HG03039 (cell line): ENCODE results near the gene PLCH2.

Experiments used
- ATAC-seq: cut with Tn5 transposase; IDR thresholded peaks from one replicate; pipeline ENCODE4 v1.9.1; 2021; ENCODE audit warnings: mild to moderate bottlenecking, moderate library complexity; ENCODE audit not compliant: unreplicated experiment

PLCH2 gene

DNA sequence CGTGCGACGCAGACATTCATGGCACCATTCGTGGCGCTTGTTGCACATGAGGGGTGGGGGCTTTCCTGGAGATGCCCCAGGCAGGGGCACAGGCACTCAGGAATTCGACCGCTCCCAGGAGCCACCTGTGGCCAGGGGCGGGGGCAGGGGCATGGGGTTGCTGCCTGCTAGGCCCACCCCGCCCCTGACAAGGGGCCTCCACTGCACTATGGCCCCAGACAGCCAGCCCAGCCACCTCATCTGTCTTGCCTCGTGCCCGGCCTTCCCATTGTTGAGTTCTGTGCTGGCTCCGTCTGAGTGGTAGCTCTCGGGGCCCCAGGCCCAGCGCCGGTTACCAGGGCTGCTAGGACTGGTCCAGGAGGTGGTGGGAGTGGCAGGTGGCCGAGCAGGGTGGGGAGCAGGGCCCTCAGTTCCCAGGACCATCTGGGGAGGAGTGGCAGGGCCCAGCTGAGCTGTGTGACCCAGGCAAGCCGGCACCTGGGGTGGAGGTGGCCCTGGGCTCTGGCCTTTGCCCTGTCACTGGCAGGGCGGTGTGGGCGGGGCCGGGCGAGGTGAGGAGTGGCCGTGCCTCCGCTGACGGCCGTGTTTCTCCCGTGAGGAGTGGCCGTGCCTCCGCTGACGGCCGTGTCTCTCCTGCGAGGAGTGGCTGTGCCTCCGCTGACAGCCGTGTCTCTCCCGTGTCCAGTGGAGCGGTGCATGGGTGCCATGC, 1.9 kb downstream of the PLCH2 start:
- no peak for ATAC-seq

DNA sequence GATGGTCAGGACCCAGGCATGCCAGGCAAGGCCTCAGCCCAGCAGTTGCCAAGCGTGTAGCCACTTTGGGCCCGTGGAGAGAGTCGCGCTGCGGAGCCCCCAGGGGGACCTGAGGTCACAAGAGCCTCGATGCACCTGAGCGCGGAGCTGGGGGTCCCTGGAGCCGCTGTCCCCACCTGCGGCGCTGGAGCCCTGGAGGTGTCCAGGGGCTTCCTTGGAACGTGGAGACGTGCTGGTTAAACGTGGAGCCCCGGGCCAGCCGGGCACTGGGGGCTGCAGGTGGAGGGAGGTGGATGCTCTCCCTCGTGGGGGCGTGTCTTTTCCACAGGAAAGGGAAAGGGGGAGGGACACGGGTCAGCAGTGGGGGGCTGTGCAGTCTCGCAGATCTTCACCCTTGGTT, 3.1 kb downstream of the PLCH2 start:
- ATAC-seq: no peak

DNA sequence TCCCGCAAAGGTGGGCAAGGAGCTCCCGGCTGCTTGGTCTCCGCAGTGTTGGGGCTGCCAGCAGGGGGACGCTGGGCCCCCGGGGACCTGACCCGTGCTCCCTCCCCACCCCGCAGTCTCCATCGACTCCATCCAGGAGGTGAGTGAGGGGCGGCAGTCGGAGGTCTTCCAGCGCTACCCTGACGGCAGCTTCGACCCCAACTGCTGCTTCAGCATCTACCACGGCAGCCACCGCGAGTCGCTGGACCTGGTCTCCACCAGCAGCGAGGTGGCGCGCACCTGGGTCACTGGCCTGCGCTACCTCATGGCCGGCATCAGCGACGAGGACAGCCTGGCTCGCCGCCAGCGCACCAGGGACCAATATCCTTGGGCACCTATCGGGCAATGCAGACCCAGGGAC, 3.5 kb downstream of the PLCH2 start:
- no peak for ATAC-seq

DNA sequence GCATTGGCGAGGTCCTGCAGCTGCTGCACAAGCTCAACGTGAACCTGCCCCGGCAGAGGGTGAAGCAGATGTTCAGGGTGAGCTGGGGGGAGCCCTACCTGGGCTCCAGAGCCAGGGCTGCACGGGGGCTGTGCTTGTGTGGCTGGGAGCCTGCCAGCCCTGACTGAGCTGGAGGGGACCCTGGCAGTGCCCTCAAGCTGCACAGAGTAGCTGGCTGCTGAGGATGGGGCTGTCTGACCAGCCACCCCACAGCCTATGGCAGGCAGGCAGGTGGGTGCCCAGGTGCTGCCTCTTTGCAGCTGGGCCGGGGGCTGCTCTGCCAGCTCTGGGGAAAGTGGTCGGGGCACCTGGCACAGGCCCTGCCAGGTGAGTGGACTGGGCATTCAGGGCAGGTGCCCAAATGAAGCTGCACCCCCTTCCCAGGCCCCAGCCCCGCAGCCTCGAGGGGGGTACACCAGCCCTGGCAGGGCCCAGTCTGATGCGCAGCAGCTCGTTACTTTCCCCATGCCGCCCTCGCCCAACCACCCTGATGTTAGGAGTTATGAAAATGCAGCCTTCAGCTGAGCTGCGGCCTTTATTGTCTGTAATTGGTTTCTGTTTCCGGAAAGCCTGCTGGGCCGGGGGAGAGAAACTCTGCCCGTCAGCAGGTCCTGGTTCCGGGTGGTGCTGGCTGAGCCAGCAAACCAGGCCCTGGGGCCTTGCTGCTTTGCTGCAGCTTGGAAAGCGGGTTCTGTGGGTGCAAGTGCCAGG, 4.3 kb downstream of the PLCH2 start:
- ATAC-seq: no peak

DNA sequence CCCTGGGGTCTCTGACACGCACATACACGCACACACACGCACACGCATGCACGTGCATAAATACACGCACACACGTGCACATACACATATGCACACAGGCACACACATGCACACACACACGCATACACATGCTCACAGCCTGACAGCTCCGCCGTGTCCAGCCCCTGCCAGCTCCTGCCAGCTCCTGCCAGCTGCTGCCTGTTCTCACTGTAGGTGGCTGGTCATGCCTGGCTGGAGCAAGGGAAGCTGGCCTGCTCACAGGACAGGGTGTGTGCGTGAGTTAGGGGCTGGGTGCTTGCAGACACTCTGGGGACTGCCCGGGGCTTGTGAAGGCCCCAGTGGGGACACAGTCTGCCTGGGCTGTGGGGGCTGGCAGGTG, 4.9 kb downstream of the PLCH2 start:
- ATAC-seq: no peak

DNA sequence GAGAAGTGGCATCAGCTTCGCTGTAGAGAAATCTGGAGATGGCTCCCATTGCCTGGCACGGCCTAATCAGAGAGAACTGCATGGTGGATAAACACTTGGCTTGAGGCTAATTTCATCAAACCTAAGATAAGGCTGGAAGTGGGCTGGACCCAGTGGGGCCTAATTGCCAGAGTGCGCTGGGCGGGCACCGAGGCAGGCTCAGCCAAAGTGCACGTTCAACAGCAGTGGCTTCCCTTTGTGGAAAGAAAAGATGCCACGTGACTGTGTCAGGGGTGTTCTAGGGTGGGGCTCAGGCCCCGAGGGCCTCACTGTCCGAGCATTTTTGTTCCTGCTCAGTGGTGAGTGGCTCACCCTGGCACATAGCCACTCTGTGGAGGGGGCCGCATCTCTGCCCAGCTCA, 5.8 kb downstream of the PLCH2 start:
- no peak for ATAC-seq

DNA sequence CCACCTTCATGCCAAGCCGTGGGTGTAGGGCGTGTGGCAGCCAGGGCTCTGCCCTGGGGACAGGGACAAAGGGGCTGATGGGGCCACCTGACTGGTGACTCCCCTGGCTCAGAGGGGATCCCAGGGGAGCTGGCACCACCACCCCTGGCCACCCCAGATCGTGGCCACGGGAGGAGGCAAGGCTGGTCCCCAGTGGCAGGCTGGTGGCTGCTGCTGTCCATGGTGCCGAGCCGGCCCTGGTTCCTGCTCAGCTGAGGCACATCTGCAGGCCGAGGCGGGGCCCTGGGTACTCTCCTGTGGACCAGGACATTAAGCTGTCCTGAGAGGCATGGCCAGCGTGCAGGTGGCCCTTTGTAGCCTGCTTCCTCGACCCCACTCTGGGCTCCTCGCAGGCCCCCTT, 6.5 kb downstream of the PLCH2 start:
- ATAC-seq: no peak

DNA sequence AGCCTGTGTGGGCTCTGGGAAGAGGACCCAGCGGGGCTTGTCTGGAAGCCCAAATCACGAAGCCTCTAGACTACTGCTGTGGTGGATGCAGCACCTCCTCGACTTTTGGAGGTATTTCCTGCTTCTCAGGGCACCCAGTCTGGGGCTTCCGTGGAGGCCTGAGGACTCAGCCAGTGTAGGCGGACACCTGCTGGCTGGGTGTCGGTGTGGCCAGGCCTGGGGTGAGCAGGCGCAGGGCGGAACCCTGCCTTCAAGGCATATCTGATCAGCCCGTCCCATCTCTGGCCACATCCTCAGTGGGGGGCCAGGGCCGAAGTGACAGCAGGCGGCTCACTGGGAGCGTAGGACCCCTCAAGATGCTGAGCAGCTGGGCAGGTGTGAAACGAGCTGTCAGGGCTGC, 6.9 kb downstream of the PLCH2 start:
- no peak for ATAC-seq

DNA sequence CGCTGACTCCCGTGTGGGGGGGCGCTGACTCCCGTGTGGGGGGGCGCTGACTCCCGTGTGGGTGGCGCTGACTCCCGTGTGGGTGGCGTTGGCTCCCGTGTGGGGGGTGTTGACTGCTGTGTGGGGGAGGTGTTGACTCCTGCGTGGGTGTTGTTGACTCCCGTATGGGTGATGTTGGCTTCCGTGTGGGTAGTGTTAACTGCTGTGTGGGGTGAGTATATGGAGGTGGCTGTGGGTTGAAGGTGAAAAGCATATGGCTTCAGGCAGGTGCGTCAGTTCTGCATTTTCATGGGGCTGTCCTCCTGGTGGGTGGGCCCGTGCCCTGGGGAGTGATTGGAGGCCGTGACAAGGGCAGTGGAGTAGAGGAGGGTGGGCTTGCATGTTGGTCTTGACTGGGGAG, 7.9 kb downstream of the PLCH2 start:
- no peak for ATAC-seq

DNA sequence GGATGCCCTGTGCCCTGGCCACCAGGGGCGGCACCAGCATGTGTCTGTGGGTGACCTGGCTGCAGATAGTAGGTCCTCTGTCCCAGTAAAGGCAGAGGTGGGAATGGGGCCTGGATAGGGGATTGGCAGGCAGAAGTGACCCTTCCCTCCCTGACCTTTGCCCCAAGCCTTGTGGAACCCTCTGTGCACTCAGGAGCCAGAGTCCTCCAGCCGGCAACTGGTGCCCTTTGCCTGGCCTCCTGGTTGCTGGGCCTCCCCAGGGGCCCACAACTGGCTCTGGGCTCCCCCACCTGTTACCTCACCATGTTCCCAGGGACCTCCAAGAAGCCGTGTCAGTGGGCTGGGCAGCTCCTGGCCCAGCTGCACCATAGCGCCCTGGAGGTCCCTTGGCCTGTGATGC, 10.0 kb downstream of the PLCH2 start:
- ATAC-seq: no peak

DNA sequence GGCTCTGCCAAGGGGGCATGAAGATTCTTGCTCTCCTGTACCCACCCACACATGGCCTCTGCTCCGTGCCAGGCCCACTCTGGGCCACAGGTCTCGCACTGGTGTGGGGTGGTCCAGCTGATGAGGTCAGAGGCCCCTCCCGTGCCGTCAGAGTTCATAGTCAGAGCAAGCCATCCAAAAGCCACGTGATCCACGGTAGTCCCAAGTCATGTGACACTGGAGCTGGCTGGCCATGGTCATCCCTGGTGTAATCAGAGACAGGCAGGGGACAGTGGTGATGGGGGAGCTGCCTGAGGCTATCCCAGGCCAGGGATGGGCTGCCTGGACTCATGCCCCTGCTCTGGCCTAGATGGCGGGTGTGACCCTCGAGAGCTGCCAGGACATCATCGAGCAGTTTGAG, 10.5 kb downstream of the PLCH2 start:
- ATAC-seq: no peak

DNA sequence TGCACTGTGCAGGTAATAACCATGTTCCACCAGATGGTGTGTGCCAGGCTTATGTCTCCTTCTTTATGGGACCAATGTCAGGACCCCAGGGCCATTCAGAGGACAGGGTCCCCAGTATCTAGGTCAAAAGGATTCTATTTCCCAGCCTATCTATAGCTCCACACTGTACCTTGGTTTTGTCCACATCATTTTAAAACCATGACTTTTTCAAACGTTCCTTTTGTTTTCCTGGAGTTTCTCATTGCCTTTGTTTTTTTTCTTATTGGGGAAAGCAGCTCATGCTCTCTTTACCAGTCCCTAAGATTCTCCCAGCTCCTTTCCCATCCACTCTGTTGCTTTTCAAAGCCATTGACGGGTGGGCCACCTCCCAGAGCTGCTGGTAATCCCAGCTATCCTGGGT, 12.6 kb downstream of the PLCH2 start:
- ATAC-seq: no peak

DNA sequence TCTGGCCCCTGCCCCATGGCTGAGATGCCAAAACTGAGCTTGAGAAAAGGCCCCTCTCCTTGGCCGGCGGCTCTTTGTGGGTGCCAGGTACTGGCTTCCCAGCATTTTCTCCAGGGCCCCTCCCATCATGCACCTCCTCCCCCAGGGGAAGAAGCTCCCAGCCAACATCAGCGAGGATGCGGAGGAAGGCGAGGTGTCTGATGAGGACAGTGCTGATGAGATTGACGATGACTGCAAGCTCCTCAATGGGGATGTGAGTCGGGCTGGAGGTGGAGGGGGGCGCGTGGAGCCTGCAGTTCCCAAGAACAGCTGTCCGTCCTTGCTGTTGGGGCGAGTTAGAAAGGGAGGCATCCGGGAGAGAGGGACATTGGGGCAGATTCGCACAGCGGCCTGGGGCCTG, 13.5 kb downstream of the PLCH2 start:
- ATAC-seq: no peak

DNA sequence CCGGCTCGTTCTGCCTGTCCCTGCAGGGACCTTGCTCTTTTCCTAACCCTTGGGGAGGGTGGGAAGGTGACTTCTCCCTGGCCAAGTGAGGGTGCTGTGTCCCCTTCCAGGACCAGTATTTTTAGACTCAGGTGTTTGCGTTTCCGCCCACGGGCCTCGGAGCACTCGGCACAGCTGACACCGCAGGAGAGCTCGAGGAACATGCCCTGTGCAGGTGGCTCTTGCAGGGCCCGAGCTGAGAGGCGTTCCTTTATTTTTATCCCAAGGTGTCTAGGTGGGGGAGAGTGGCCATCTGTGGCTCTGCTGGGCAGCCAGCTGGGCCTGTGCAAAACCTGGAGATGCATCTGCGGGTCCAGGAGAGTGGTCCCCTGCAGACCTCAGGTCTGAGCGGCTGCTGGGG, 16.0 kb downstream of the PLCH2 start:
- no peak for ATAC-seq

DNA sequence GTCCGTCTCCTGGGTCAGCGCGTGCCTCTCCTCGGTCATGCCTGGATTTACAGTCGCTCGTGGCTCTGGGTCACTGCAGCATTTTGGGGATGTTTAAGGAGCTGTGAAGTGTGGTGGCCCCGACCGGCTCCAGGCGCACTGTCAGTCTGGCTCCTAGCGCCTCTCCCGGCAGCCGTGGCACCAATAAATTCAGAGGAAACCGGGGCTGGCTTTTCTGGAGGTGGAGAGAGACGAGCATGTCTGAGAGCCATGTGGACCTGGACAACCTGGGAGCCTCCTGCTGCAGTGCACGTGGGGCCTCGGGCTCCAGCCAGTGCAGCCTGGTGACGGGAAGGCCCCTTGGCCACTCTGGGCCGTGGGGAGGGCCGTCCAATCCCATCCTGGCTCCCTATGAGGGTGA, 17.1 kb downstream of the PLCH2 start:
- no peak for ATAC-seq

DNA sequence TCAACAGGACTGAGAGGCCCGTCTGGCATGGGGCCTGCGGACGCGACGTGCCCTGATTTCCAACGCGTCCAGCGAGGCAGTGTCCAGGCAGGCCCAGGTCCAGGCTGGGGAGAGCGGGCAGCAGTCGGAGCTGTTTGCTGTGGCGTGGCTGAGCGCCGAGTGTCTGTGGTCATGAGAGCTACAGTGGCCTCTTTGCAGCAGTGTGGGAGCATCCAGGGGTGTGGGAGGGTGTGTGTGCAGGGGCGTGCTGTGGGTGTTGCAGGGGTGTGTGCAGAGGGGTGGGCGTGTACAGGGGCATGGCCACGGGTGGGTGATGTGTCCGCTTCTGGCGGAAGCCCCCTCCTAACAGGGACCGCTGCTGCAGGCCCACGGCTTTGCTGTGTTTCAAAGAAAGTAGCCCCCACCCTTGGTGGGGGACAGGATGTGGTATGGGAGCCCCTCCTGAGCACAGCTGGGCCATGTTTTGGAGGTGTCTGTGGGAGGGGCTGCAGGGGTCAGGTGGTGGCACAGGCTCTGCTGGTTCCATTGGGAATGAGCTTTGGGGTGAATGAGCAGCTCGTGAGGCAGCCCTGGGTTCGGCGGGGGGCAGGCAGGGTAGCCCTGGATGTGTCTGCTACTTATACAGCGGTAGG, 17.7 kb downstream of the PLCH2 start:
- no peak for ATAC-seq

DNA sequence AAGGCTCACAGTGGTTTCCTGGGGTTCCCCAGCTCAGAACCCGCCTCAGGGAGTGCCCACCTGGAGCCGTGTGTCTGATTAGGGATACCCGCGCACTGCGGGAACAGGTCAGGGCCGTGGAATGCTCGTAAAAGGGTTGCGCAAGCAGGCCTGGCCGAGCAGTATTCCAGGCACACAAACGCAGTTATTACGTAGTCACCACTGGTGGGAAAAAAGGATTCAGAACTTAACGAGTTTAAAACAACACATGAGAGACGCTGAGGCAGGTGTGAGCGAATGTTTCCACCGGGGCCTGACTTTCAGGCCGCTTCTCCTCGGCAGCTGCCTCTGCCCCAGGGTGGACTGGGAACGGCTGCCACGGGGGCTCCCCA, 18.2 kb downstream of the PLCH2 start:
- no peak for ATAC-seq

DNA sequence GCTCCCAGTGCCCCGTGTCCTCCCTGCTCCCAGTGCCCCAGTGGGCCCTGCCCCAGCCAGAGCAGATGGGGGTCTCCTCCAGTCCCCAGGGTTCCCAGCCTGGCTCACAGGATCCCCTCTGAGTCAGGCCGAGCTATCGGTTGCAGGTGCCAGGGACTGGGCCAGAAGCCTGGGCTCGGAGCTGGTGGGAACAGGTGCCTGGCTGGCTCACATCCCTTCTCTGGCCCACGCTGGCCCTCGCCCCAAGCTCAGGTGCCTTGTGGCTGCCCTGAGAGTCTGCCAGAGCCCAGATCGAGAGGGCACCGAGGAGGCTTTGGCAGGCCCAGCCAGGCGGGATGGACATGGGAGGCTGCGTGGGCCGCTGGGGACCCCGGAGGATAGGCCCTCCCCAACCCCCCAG, 18.9 kb downstream of the PLCH2 start:
- ATAC-seq: no peak

DNA sequence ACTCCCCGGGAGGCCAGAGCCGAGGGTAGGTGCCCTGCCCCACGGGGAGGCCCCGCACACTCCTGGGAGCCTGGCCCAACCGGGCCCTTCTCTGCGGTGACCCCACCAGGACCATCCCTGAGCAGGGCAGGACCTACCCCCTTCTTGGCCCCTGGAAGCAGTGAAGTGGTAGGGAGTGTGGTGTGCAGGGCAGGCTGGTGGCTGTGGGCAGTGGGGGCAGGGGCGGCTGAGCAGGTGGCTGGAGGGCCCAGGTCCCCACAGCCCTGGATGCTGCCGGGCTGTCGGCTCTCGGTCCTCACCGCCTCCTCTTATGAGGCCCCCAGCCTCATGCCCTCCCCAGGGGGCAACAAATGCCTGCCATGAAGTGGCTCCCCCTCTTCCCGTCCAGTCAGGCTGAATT, 19.5 kb downstream of the PLCH2 start:
- ATAC-seq: no peak

DNA sequence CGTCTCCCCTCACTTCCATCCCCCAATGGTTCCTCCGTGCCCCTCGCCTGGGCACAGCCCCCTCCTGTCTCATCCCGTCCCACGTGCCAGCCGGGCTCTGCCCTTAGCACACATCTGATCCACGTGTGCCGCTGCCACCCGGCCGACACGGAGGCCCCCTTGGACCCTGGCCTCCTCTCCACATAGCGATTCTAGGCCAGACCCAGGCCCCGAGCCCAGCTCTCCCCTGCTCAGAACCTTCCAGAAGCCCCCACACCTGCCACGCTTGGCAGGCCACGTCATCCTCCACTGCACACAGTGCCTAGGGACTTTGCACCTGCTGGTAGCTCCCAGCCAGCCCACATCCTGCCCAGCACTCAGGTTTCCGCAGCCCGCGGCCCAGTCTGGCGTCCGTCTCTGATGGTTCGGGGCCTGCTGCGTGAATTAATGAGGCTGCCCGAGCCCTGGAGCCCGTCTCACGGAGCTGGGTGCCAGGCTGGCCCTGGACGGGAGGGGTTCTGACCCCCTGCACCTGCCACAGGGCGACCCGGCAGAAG, 20.1 kb downstream of the PLCH2 start:
- ATAC-seq: no peak

DNA sequence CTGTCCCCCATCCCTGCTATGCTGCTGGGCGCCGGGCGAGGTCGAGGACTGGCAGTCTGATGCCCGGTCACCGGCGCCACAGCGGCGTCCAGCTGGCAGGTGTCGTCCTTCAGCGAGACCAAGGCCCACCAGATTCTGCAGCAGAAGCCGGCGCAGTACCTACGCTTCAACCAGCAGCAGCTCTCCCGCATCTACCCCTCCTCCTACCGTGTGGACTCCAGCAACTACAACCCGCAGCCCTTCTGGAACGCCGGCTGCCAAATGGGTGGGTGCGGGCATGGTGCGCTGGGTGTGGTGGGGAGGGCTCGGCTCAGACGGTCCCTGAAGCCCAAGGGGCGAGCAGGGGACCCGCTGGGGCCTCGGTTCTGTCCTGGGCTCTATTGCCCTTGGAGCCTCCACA, 20.7 kb downstream of the PLCH2 start:
- ATAC-seq: no peak

DNA sequence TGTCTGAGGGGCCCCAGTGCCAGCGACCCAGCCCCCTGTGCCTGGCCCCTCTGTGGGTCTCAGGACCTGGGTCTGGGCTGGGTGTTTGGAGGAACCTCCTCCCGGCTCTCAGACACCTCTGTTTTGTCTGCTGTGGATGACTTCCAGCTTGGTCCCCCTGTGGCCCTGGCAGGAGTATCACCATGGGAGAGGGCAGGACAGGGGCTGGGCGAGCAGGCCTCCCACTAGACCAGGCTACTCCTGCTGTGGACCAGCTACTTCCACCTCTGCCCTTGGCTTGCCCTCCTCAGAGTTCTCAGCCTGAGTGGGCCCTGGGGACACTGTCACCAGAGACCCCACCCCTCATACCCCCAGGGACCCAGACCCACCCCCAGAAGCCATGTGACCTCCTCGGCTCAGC, 21.8 kb downstream of the PLCH2 start:
- no peak for ATAC-seq
